Transverse colon (tissue), 4 donors: ENCODE data around the gene CYB5D1. TPM values are rescaled to one million over a fixed set of nuclear protein-coding genes. Genes with fewer than 3 reads are reported as not detected.

ENCODE experiments used
- DNase-seq: peaks from one replicate; pipeline ENCODE4 v3.0.0-alpha.2; 2019
- H3K27ac ChIP-seq, 4 donors: fragments of 200-600 bp; sonication (generic); 2 replicates each; pipeline ENCODE4 v1.5.1; 2016 to 2018; ENCODE audit warnings: inconsistent platforms in 4 of 4
- H3K27me3 ChIP-seq: fragments of 200-600 bp; sonication (generic); 2 replicates; pipeline ENCODE4 v1.5.1; 2017; ENCODE audit warnings: inconsistent platforms
- H3K36me3 ChIP-seq, 4 donors: fragments of 200-600 bp; sonication (generic); 2 replicates each; pipeline ENCODE4 v1.5.1; 2017 to 2019; ENCODE audit warnings: inconsistent platforms in 4 of 4
- H3K4me1 ChIP-seq, 4 donors: fragments of 200-600 bp; sonication (generic); 2 replicates each; pipeline ENCODE4 v1.5.1; 2017 to 2020; ENCODE audit warnings: inconsistent platforms in 4 of 4
- H3K4me3 ChIP-seq, 4 donors: fragments of 200-600 bp; sonication (generic); 1 replicate in 1 of 4; 2 replicates in 3 of 4; pipeline versions ENCODE4 v1.5.1 to v1.6.1; 2017 to 2019; ENCODE audit warnings: inconsistent platforms in 4 of 4
- H3K9me3 ChIP-seq, 2 donors: fragments of 200-600 bp; sonication (generic); 2 replicates each; pipeline ENCODE4 v1.5.1; 2017 to 2019; ENCODE audit warnings: inconsistent platforms in 2 of 2
- CTCF ChIP-seq, 5 experiments: fragments of 200-600 bp in 3 of 5; fragments of 450-650 bp in 2 of 5; sonication (generic) in 3 of 5; IDR thresholded peaks; 1 replicate in 2 of 5; 2 replicates in 3 of 5; pipeline ENCODE4 v1.5.1; 2016 to 2017; ENCODE audit warnings: antibody characterized with exemption in 5 of 5, inconsistent platforms in 3 of 5, mild to moderate bottlenecking in 2 of 5, moderate library complexity in 1 of 5
- EP300 ChIP-seq: sonication (generic); formaldehyde crosslinking; IDR thresholded peaks from one replicate; pipeline ENCODE4 v1.6.1; 2017; ENCODE audit warnings: antibody characterized with exemption, low read depth
- POLR2A ChIP-seq: fragments of 450-650 bp; IDR thresholded peaks from one replicate; pipeline ENCODE4 v1.6.1; 2016; ENCODE audit warnings: antibody characterized with exemption, mild to moderate bottlenecking, moderate library complexity
- POLR2AphosphoS5 ChIP-seq, 3 donors: sonication (generic); formaldehyde crosslinking; IDR thresholded peaks; one replicate each; pipeline ENCODE4 v1.6.1; 2016; ENCODE audit warnings: antibody characterized with exemption in 3 of 3
- WGBS, 2 donors: methylation state at CpG; one replicate each; pipeline ENCODE4 v1.1.5; 2018; ENCODE audit warnings: low coverage in 1 of 2; 5-methylcytosine and 5-hydroxymethylcytosine counted together
- in situ Hi-C, 4 donors: fragments of 200-750 bp; cut with MboI; loops; one replicate each; pipeline versions ENCODE4 v1.15.0 to v1.15.1; 2017; ENCODE audit warnings: low sequenced_read_pairs in 3 of 4, low pct_ligation_motif_present in 1 of 4, low pct_unique_long_range_greater_than_20kb in 1 of 4
- intact Hi-C: fragments of 100-400 bp; cut with DNase I; formaldehyde crosslinking; loops from one replicate; pipeline ENCODE4 v1.15.1; 2023; ENCODE audit warnings: low total_unique reads
- total RNA-seq, 4 donors: library from RNA; depleted of rRNA; stranded (reverse); fragments of >200 nt; gene quantifications; one replicate each; pipeline ENCODE4 v1.1.0, GENCODE V29; 2016

CYB5D1 gene
- total RNA-seq, 4 donors from 2014 or later = 4.9 to 50.4 (median 9.6) TPM; not detected in 1

DNA sequence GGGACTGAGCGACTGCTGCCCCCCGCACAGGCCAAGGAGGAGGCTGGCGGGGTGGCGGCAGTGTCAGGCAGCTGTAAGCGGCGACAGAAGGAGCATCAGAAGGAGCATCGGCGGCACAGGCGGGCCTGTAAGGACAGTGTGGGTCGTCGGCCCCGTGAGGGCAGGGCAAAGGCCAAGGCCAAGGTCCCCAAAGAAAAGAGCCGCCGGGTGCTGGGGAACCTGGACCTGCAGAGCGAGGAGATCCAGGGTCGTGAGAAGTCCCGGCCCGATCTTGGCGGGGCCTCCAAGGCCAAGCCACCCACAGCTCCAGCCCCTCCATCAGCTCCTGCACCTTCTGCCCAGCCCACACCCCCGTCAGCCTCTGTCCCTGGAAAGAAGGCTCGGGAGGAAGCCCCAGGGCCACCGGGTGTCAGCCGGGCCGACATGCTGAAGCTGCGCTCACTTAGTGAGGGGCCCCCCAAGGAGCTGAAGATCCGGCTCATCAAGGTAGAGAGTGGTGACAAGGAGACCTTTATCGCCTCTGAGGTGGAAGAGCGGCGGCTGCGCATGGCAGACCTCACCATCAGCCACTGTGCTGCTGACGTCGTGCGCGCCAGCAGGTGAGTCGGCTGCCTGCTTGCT lies 8.6 kb upstream of the CYB5D1 start:
- intact Hi-C loops = no loop called here
- Histone ChIP-seq H3K9me3 (no peaks in the 10 kb centered on the region), H3K27me3 (no peaks in the 10 kb centered on the region), H3K4me3 (no peak overlapping the region), H3K27ac (no peak overlapping the region), H3K36me3 (peaks cover 0 to 60% (median 22%) of the 10 kb centered on the region in 4 donors), H3K4me1 (peaks cover 11 to 23% (median 20%) of the 10 kb centered on the region in 4 donors)
- WGBS, 2 donors = 85% methylated on average over 35 of the region's 35 CpGs; no CpG with 5 or more reads in 1 of the 2 donors
- in situ Hi-C loops = no loop called here
- TF ChIP-seq POLR2AphosphoS5 (IDR thresholded peaks at IDR 0.05) = peak in 1 of 3 donors; percentile 3
- TF ChIP-seq POLR2A = no peak
- DNase-seq = no peak

- H3K27me3 ChIP-seq = no peaks in the 10 kb centered on the region
- 87 to 100% methylated on average over 1 to 12 of the region's 12 CpGs for WGBS, 2 donors
- H3K4me3 ChIP-seq = no peak overlapping the region
- intact Hi-C loops (loop anchor here (10.0 kb wide), 1 partner anchor 105 kb away; no protein-coding TSS in a partner anchor), in situ Hi-C loops (loop anchor here in 2 of 4 donors (25.0 kb wide), 1 partner anchor 137 kb away; no protein-coding TSS in a partner anchor)
- H3K27ac ChIP-seq = no peak overlapping the region
- no peaks in the 10 kb centered on the region for H3K9me3 ChIP-seq
- no peak for DNase-seq
- TF ChIP-seq CTCF (IDR thresholded peaks at IDR 0.05) = no peak
- peak in 1 of 3 donors; percentile 3 for TF ChIP-seq POLR2AphosphoS5 (IDR thresholded peaks at IDR 0.05)
- no peak for TF ChIP-seq EP300
- no peak for TF ChIP-seq POLR2A
- peaks cover 0 to 60% (median 22%) of the 10 kb centered on the region in 4 donors for H3K36me3 ChIP-seq
- H3K4me1 ChIP-seq = peaks cover 12 to 28% (median 19%) of the 10 kb centered on the region in 4 donors
Observed at GRCh38 chr17:7849751-7850504, 7.9 kb upstream of the CYB5D1 start.

DNA sequence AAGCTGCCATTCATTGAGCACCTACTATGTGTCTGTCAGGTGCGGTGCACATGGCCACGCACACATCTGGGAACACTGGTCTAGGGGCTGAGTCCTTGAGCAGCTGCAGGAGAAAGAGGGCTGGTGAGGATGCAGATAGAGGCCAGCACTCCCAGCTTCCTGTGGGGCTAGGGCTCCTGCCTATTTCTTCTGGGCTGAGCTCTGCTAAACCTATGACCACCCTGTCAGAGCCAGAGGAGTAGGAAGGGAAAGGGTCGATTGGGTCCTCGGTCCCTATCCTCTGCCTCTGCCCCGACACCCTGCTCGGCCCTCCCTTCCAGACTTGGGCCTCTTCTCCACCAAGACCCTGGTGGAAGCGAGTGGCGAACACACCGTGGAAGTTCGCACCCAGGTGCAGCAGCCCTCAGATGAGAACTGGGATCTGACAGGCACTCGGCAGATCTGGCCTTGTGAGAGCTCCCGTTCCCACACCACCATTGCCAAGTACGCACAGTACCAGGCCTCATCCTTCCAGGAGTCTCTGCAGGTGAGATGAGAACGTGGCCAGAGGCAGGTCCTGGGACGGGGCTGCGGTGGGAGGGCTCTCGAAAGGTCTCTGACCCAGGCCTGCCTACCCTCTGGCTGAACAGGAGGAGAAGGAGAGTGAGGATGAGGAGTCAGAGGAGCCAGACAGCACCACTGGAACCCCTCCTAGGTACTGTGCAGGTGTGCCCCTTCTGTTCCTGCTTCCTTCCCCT lies 6.9 kb upstream of the CYB5D1 start:
- WGBS, 2 donors = 84 to 92% methylated on average over 2 to 17 of the region's 17 CpGs
- Histone ChIP-seq H3K9me3 (no peaks in the 10 kb centered on the region), H3K36me3 (peaks cover 0 to 55% (median 21%) of the 10 kb centered on the region in 4 donors), H3K4me3 (no peak overlapping the region), H3K27ac (peak overlapping the region; percentile 21 to 64 (median 50)), H3K27me3 (no peaks in the 10 kb centered on the region), H3K4me1 (peaks cover 13 to 28% (median 20%) of the 10 kb centered on the region in 4 donors)
- DNase-seq = no peak
- intact Hi-C loops (loop anchor here (10.0 kb wide), 1 partner anchor 106 kb away; no protein-coding TSS in a partner anchor), in situ Hi-C loops (loop anchor here in 2 of 4 donors (25.0 kb wide), 1 partner anchor 136 kb away; no protein-coding TSS in a partner anchor)
- TF ChIP-seq POLR2A = no peak
- TF ChIP-seq EP300 = no peak
- no peak for TF ChIP-seq POLR2AphosphoS5 (IDR thresholded peaks at IDR 0.05)
- TF ChIP-seq CTCF (IDR thresholded peaks at IDR 0.05) = no peak

- Histone ChIP-seq H3K27ac (peak overlapping the region; percentile 21 to 64 (median 50)), H3K4me1 (peaks cover 20 to 35% (median 27%) of the 10 kb centered on the region in 4 donors), H3K9me3 (no peaks in the 10 kb centered on the region), H3K27me3 (no peaks in the 10 kb centered on the region), H3K36me3 (peaks cover 0 to 48% (median 16%) of the 10 kb centered on the region in 4 donors), H3K4me3 (peak overlapping the region in 2 of 4 donors; percentile 6)
- in situ Hi-C loops = loop anchor here in 2 of 4 donors (25.0 kb wide), 1 partner anchor 136 kb away; no protein-coding TSS in a partner anchor
- DNase-seq = peak; percentile 96
- intact Hi-C loops = loop anchor here (1.0 to 10.0 kb wide), 2 partner anchors 29 to 107 kb away; no protein-coding TSS in a partner anchor
- peak; percentile 57 to 77 (median 71) for TF ChIP-seq POLR2AphosphoS5 (IDR thresholded peaks at IDR 0.05)
- TF ChIP-seq POLR2A = no peak
- TF ChIP-seq CTCF (IDR thresholded peaks at IDR 0.05) = peak; percentile 98 to 100 (median 98)
- no peak for TF ChIP-seq EP300
- WGBS, 2 donors = 21% methylated on average over 33 of the region's 60 CpGs; no CpG with 5 or more reads in 1 of the 2 donors
Observed at GRCh38 chr17:7851438-7852261, 6.2 kb upstream of the CYB5D1 start.
